ENCODE measurements around the gene LAMA2.

DNA sequence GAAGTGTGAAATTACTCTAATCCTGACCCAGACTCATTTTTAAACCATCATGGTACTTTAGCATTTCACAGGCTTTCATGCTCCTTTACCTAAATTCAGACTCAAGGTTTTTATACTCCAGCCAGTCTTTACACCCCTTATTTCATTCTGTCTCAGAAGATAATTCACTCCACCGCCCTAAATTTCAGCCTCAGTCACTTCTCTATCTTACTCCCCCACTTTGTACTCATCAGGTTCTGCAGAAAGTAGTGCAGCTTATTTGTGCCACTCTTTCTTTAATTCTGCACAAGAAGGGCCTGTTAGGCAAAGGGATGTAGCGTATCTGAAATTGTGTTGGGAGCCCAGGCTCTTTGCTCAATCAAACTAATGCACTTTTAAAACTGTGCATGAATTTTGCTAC is 621.5 kb downstream of the LAMA2 start:
- TF ChIP-seq, protein P1, sequence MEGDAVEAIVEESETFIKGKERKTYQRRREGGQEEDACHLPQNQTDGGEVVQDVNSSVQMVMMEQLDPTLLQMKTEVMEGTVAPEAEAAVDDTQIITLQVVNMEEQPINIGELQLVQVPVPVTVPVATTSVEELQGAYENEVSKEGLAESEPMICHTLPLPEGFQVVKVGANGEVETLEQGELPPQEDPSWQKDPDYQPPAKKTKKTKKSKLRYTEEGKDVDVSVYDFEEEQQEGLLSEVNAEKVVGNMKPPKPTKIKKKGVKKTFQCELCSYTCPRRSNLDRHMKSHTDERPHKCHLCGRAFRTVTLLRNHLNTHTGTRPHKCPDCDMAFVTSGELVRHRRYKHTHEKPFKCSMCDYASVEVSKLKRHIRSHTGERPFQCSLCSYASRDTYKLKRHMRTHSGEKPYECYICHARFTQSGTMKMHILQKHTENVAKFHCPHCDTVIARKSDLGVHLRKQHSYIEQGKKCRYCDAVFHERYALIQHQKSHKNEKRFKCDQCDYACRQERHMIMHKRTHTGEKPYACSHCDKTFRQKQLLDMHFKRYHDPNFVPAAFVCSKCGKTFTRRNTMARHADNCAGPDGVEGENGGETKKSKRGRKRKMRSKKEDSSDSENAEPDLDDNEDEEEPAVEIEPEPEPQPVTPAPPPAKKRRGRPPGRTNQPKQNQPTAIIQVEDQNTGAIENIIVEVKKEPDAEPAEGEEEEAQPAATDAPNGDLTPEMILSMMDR (IDR thresholded peaks at IDR 0.05), result no peak
- TF ChIP-seq POLR2A (IDR thresholded peaks at IDR 0.05), result no peak
- no peak for TF ChIP-seq POLR2AphosphoS5 (IDR thresholded peaks at IDR 0.05)

All from breast epithelium (tissue), 3 donors.